Activated naive CD8-positive, alpha-beta T cell treated with anti-CD3 and anti-CD28 coated beads, Interleukin-2, amount 50 U/mL, for 24 hours (primary cell): ENCODE data around the gene COP1.
A peak's percentile ranks its signal among the peaks of the same experiment; 100 is the strongest.
"Not testable (repeated sequence)": the region's sequence is repeated elsewhere in the genome, so short reads cannot be mapped to it uniquely, and the experiment has no call there.

ENCODE experiments used
- ATAC-seq: fragments of 150-1000 bp; cut with Tn5 transposase; one replicate; pipeline ENCODE4 v1.10.0; 2021
- DNase-seq: peaks from one replicate; pipeline ENCODE4 v3.0.0; 2021
- H3K27ac Mint-ChIP-seq: one replicate; pipeline ENCODE4 v1.8.0; 2021; ENCODE audit warnings: mild to moderate bottlenecking, mixed read lengths
- H3K27me3 Mint-ChIP-seq: one replicate; pipeline ENCODE4 v1.8.0; 2021; ENCODE audit warnings: mixed read lengths
- H3K36me3 Mint-ChIP-seq: one replicate; pipeline ENCODE4 v1.8.0; 2021; ENCODE audit warnings: low read depth, mixed read lengths
- H3K4me1 Mint-ChIP-seq: one replicate; pipeline ENCODE4 v1.8.0; 2021; ENCODE audit warnings: mixed read lengths
- H3K4me3 Mint-ChIP-seq: one replicate; pipeline ENCODE4 v1.8.0; 2021; ENCODE audit warnings: mild to moderate bottlenecking, moderate library complexity, mixed read lengths
- H3K9me3 Mint-ChIP-seq: one replicate; pipeline ENCODE4 v1.8.0; 2021; ENCODE audit warnings: mixed read lengths

COP1 gene

GRCh38 chr1:176058686-176059085, 148.4 kb downstream of the COP1 start:
- H3K27ac Mint-ChIP-seq: no peak overlapping the region
- H3K9me3 Mint-ChIP-seq: no peaks in the 10 kb centered on the region
- H3K4me3 Mint-ChIP-seq: no peak overlapping the region
- DNase-seq (no peak), ATAC-seq (no peak)
- H3K4me1 Mint-ChIP-seq: no peaks in the 10 kb centered on the region
- no peaks in the 10 kb centered on the region for H3K27me3 Mint-ChIP-seq
- H3K36me3 Mint-ChIP-seq: peaks cover 11% of the 10 kb centered on the region

- DNase-seq (no peak), ATAC-seq (no peak)
- H3K4me1 Mint-ChIP-seq: no peaks in the 10 kb centered on the region
- H3K27me3 Mint-ChIP-seq: no peaks in the 10 kb centered on the region
- peaks cover 6% of the 10 kb centered on the region for H3K36me3 Mint-ChIP-seq
- H3K27ac Mint-ChIP-seq: no peak overlapping the region
- no peak overlapping the region for H3K4me3 Mint-ChIP-seq
- H3K9me3 Mint-ChIP-seq: no peaks in the 10 kb centered on the region
Measured at GRCh38 chr1:176056312-176056711, 150.8 kb downstream of the COP1 start.

DNA sequence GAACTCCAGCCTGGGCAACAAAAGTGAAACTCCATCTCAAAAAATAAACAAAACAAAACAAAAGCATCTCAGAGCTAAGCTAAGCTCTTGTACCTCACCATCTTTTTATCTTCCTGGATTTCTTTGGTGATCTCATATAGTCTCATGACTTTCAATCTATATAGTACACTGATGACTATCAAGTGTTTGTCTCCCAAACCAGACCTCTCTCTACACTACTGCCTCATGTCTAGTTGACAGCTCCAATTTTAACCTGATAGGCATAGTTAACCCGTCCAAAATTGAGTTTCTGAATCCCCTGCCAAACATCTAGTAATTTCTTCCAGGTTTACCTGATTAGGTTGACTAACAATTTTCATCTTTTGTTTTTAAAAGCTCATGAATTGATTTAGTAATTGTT, 151.7 kb downstream of the COP1 start:
- Mint-ChIP-seq H3K36me3 (peaks cover 7% of the 10 kb centered on the region), H3K27me3 (no peaks in the 10 kb centered on the region), H3K27ac (no peak overlapping the region), H3K9me3 (no peaks in the 10 kb centered on the region), H3K4me3 (no peak overlapping the region), H3K4me1 (no peaks in the 10 kb centered on the region)
- DNase-seq: no peak
- ATAC-seq: no peak

GRCh38 chr1:176051902-176052518, 155.1 kb downstream of the COP1 start:
- ATAC-seq (no peak), DNase-seq (no peak)
- no peaks in the 10 kb centered on the region for H3K9me3 Mint-ChIP-seq

DNA sequence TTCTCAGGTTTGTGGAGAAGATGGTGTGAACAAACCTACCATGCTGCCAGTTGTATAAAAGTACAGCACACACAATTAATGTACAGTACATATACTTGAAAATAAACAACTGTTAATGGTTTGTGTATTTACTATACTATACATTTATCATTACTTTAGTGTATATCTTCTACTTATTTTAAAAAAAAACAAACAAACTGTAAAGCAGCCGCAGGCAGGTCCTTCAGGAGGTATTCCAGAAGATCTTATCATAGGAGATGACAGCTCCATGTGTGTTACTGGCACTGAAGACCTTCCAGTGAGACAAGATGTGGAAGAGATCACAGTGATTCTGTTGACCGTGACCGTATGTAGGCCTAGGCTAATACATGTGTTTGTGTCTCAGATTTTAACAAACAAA, 155.7 kb downstream of the COP1 start:
- H3K36me3 Mint-ChIP-seq: peaks cover 9% of the 10 kb centered on the region
- no peak for ATAC-seq
- DNase-seq: no peak
- no peaks in the 10 kb centered on the region for H3K4me1 Mint-ChIP-seq
- H3K4me3 Mint-ChIP-seq: no peak overlapping the region
- no peaks in the 10 kb centered on the region for H3K27me3 Mint-ChIP-seq
- no peak overlapping the region for H3K27ac Mint-ChIP-seq
- no peaks in the 10 kb centered on the region for H3K9me3 Mint-ChIP-seq

More at GRCh38 chr1:176051902-176052518, 155.1 kb downstream of the COP1 start:
- no peaks in the 10 kb centered on the region for H3K27me3 Mint-ChIP-seq
- H3K36me3 Mint-ChIP-seq: peaks cover 9% of the 10 kb centered on the region
- H3K27ac Mint-ChIP-seq: no peak overlapping the region
- H3K4me1 Mint-ChIP-seq: no peaks in the 10 kb centered on the region
- H3K4me3 Mint-ChIP-seq: no peak overlapping the region

DNA sequence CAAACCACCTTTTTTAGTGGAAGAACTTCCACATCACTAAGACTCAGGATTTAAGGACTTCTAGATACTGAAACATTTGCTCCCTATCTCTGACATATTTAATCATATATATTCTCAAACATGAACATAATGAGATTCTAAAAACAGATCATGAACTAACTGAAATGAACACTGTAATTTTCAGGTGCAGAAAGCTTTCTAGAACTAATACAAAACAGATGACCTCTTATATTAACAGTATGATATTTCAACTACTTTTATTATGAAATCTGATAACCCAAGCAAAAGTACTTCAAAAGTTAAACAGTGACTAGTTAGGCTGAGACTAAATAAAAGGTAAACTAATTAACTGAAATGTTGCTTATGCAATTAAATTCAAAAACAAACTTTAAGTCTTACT, 157.5 kb downstream of the COP1 start:
- Mint-ChIP-seq H3K36me3 (peaks cover 7% of the 10 kb centered on the region), H3K27ac (no peak overlapping the region), H3K27me3 (no peaks in the 10 kb centered on the region), H3K9me3 (no peaks in the 10 kb centered on the region), H3K4me1 (no peaks in the 10 kb centered on the region), H3K4me3 (no peak overlapping the region)
- no peak for ATAC-seq
- no peak for DNase-seq

- Mint-ChIP-seq H3K36me3 (peaks cover 13% of the 10 kb centered on the region), H3K4me1 (no peaks in the 10 kb centered on the region), H3K9me3 (no peaks in the 10 kb centered on the region), H3K4me3 (no peak overlapping the region), H3K27me3 (no peaks in the 10 kb centered on the region), H3K27ac (no peak overlapping the region)
- DNase-seq: no peak
- no peak for ATAC-seq
Measured at GRCh38 chr1:176046926-176047325, 160.2 kb downstream of the COP1 start.

DNA sequence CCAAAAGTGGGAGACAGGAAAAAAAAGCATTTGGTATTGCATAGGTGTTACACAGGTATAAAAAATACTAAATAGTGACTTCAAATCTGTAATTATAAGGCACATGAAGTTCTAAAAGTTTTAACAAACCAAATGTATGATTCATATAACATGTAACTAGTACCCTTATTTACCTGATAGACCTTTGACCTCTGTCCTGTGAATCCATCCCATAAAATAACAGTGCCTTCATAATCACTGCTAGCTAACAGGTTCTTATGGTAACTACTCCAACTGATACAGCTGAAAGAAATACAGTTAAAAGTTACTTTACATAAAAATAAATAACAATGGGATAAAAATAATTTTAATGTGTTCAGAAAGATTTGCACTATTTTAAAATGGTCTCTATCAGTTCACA, 163.5 kb downstream of the COP1 start:
- peaks cover 3% of the 10 kb centered on the region for H3K4me1 Mint-ChIP-seq
- DNase-seq: no peak
- H3K27ac Mint-ChIP-seq: no peak overlapping the region
- H3K36me3 Mint-ChIP-seq: peaks cover 30% of the 10 kb centered on the region
- H3K27me3 Mint-ChIP-seq: no peaks in the 10 kb centered on the region
- no peaks in the 10 kb centered on the region for H3K9me3 Mint-ChIP-seq
- no peak overlapping the region for H3K4me3 Mint-ChIP-seq
- ATAC-seq: no peak

GRCh38 chr1:176033881-176034280, 173.2 kb downstream of the COP1 start:
- H3K27ac Mint-ChIP-seq: no peak overlapping the region
- H3K4me3 Mint-ChIP-seq: no peak overlapping the region
- DNase-seq (no peak), ATAC-seq (no peak)
- H3K9me3 Mint-ChIP-seq: no peaks in the 10 kb centered on the region
- no peaks in the 10 kb centered on the region for H3K27me3 Mint-ChIP-seq
- peaks cover 46% of the 10 kb centered on the region for H3K36me3 Mint-ChIP-seq
- peaks cover under 1% of the 10 kb centered on the region for H3K4me1 Mint-ChIP-seq

DNA sequence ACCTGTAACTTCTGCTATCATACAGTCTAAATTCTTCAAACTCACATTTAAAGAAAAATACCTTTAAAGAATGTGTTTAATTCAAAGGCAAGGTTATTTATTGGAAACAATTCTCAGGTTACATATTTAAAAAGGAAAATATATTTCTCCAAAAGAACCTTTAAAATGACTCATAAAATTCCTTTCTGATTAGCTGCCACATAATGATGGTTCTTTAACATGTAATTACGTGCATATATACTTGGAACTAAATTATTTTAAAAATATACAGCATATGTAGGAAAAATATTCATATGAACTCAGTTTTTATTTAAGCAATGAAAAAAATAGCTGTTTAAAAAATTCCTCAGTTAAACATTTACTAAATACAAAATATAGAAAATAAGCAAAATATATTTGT, 173.6 kb downstream of the COP1 start:
- H3K27me3 Mint-ChIP-seq: no peaks in the 10 kb centered on the region
- H3K4me1 Mint-ChIP-seq: peaks cover 3% of the 10 kb centered on the region
- no peak overlapping the region for H3K4me3 Mint-ChIP-seq
- DNase-seq: no peak
- ATAC-seq: no peak
- H3K9me3 Mint-ChIP-seq: no peaks in the 10 kb centered on the region
- peaks cover 43% of the 10 kb centered on the region for H3K36me3 Mint-ChIP-seq
- no peak overlapping the region for H3K27ac Mint-ChIP-seq

DNA sequence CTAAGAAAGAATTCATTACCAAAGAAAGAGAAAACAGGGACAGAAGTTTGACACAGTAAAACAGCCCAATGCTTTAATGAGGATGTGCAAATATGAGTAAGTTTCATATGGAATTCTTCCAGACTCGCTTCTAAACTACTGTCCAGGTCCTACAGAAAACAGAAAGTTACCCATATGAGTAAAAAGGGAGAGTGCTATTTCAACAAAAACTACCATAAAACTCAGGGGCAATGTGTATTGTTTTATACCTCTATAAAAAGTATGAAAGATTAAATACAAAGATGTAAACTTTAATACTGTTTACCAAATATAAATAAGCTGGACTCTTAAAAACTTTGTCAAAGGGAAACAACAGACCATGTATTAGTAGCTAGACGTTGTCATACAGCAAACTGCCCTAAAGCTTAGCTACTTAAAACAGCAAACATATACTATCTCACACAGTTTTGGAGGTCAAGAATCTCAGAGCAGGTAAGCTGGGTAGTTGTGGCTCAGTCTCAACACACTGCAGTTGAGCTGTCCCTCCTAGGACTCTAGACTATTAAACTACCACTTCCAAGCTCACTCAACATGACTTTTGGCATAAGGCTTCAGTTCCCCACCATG, 174.9 kb downstream of the COP1 start:
- ATAC-seq: no peak
- H3K36me3 Mint-ChIP-seq: peaks cover 43% of the 10 kb centered on the region
- H3K4me3 Mint-ChIP-seq: no peak overlapping the region
- DNase-seq: no peak
- H3K27me3 Mint-ChIP-seq: no peaks in the 10 kb centered on the region
- no peaks in the 10 kb centered on the region for H3K9me3 Mint-ChIP-seq
- H3K27ac Mint-ChIP-seq: no peak overlapping the region
- H3K4me1 Mint-ChIP-seq: peaks cover 13% of the 10 kb centered on the region

DNA sequence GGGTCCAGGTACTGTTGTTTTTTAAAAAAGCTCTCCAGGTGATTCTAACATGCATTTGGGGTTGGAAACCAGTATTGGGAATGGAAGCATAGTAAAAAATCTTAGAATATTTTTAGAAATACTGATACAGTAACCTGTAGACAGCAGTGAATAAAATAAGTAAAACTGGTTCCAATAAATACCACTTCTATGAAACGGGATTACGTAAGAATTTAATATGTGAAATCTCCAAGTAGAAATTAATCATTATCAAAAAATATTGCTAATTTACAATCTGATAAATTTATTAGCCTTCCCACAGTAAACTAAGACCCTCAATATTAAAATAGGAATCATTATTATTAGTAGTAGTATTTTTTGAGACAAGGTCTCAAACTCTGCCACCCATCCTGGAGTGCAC, 177.5 kb downstream of the COP1 start:
- Mint-ChIP-seq H3K27ac (no peak overlapping the region), H3K27me3 (no peaks in the 10 kb centered on the region), H3K4me3 (no peak overlapping the region), H3K4me1 (peaks cover 13% of the 10 kb centered on the region), H3K9me3 (no peaks in the 10 kb centered on the region), H3K36me3 (peaks cover 26% of the 10 kb centered on the region)
- ATAC-seq: no peak
- no peak for DNase-seq

DNA sequence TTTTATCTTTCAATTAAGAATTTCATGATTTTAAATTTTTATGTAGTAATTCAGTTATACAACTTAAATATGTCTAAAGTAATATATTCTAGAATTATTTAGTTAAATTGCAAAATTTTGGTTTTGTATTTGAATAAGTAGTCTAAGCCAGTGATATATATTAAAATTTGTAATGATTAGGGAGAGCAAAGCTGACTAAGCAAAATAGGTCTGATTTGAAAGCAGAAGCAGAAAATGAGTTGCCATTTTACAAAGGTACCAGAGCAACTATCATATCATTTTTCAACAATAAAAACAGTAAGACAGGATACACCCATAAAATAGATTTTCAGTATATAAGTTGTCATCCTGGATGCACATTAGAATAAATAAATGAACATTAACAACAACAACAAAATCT, 177.9 kb downstream of the COP1 start:
- Mint-ChIP-seq H3K27ac (no peak overlapping the region), H3K4me1 (peaks cover 17% of the 10 kb centered on the region), H3K27me3 (no peaks in the 10 kb centered on the region), H3K36me3 (peaks cover 29% of the 10 kb centered on the region), H3K4me3 (no peak overlapping the region), H3K9me3 (no peaks in the 10 kb centered on the region)
- no peak for ATAC-seq
- no peak for DNase-seq

- peaks cover 17% of the 10 kb centered on the region for H3K4me1 Mint-ChIP-seq
- H3K27me3 Mint-ChIP-seq, H3K9me3 Mint-ChIP-seq, DNase-seq, H3K4me3 Mint-ChIP-seq: not testable (repeated sequence)
- H3K27ac Mint-ChIP-seq: peak overlapping the region; percentile 66
- peaks cover 38% of the 10 kb centered on the region for H3K36me3 Mint-ChIP-seq
- peak; percentile 85 for ATAC-seq
Measured at GRCh38 chr1:176027934-176028333, 179.2 kb downstream of the COP1 start.

DNA sequence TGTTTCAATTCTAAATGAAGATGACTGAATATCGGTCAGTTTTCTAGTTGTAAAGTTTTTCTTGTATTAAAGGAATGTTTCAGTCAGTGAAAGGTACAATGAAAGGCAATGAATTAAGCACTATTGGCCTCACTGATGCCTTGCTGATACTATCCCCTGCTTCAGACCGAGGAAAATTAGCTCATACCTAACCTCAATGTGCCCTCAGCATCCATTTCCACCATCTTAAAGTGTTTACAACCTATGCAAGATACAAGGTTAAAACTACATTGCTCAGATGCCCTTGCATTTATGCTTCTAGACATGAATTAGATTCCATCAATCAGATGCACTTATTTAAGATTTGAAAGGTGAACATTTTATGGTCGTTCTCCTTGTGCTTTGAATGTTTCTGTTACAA, 184.5 kb downstream of the COP1 start:
- Mint-ChIP-seq H3K36me3 (peaks cover 40% of the 10 kb centered on the region), H3K9me3 (no peaks in the 10 kb centered on the region), H3K27ac (no peak overlapping the region), H3K27me3 (no peaks in the 10 kb centered on the region), H3K4me3 (no peak overlapping the region), H3K4me1 (peaks cover 7% of the 10 kb centered on the region)
- DNase-seq (no peak), ATAC-seq (no peak)

DNA sequence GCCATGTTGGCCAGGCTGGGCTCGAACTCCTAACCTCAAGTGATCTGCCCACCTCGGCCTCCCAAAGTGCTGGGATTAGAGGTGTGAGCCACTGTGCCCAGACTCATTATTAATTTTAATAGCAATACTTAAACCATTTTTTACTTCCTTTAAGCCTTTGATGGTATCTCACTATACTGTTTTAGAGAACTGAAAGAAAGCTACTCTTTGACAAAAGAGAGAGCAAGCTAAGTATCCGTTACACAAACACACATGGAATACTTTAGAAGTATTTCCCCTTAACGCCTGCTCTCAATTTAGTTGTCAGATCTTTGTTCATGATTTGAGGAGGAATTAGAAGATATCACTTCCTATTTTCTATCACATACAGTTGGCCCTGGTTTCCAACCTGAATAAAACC, 189.4 kb downstream of the COP1 start:
- Mint-ChIP-seq H3K36me3 (peaks cover 37% of the 10 kb centered on the region), H3K27me3 (no peaks in the 10 kb centered on the region)

More for the DNA sequence above, 189.4 kb downstream of the COP1 start:
- H3K4me1 Mint-ChIP-seq: no peaks in the 10 kb centered on the region
- no peak overlapping the region for H3K4me3 Mint-ChIP-seq
- H3K27ac Mint-ChIP-seq: no peak overlapping the region
- no peak for DNase-seq
- H3K9me3 Mint-ChIP-seq: no peaks in the 10 kb centered on the region
- ATAC-seq: no peak
